ENCODE data around the gene IL19. TPM values are rescaled to one million over a fixed set of nuclear protein-coding genes. Genes with fewer than 3 reads are reported as not detected.

IL19 gene
- total RNA-seq, 4 donors from 2014 or later, result 0.76 TPM; not detected in 3

DNA sequence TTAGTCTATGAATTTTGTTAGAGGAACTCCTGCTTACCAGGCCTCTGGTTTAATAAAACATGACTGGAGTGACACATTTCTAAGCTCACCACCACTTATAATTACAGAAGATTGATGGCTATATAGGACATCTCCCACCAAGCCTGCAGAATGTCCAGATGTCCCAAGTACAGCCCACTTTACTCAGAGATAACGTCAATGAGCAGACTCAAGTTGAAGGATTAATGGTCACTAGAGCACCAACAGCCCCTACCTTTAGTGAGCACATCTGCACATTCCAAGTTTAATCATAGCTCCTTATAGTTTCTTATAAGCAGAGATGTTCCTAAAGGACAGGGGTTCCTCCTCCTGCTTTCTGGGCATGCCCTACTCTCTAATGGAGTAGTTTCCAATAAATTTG lies 57.5 kb downstream of the IL19 start:
- intact Hi-C loops (cut with DNase I; ENCODE audit: low total_unique reads), result no loop called here
- Histone ChIP-seq H3K36me3 (no peaks in the 10 kb centered on the region), H3K9me3 (no peaks in the 10 kb centered on the region), H3K4me1 (no peaks in the 10 kb centered on the region), H3K27ac (no peak overlapping the region), H3K4me3 (no peak overlapping the region), H3K27me3 (no peaks in the 10 kb centered on the region)
- TF ChIP-seq POLR2A (IDR thresholded peaks at IDR 0.05), result no peak
- TF ChIP-seq, protein P1, sequence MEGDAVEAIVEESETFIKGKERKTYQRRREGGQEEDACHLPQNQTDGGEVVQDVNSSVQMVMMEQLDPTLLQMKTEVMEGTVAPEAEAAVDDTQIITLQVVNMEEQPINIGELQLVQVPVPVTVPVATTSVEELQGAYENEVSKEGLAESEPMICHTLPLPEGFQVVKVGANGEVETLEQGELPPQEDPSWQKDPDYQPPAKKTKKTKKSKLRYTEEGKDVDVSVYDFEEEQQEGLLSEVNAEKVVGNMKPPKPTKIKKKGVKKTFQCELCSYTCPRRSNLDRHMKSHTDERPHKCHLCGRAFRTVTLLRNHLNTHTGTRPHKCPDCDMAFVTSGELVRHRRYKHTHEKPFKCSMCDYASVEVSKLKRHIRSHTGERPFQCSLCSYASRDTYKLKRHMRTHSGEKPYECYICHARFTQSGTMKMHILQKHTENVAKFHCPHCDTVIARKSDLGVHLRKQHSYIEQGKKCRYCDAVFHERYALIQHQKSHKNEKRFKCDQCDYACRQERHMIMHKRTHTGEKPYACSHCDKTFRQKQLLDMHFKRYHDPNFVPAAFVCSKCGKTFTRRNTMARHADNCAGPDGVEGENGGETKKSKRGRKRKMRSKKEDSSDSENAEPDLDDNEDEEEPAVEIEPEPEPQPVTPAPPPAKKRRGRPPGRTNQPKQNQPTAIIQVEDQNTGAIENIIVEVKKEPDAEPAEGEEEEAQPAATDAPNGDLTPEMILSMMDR (IDR thresholded peaks at IDR 0.05), result no peak
- no peak for DNase-seq

GRCh38 chr1:206828765-206829164 lies 58.2 kb downstream of the IL19 start:
- no peaks in the 10 kb centered on the region for H3K4me1 ChIP-seq
- H3K36me3 ChIP-seq, result no peaks in the 10 kb centered on the region
- no peak for TF ChIP-seq POLR2A (IDR thresholded peaks at IDR 0.05)
- TF ChIP-seq, protein P1 (IDR thresholded peaks at IDR 0.05), result no peak
- intact Hi-C loops (cut with DNase I; ENCODE audit: low total_unique reads), result no loop called here
- H3K9me3 ChIP-seq, result no peaks in the 10 kb centered on the region
- DNase-seq, result no peak
- H3K27ac ChIP-seq, result no peak overlapping the region
- no peak overlapping the region for H3K4me3 ChIP-seq
- no peaks in the 10 kb centered on the region for H3K27me3 ChIP-seq

- Histone ChIP-seq H3K4me1 (no peaks in the 10 kb centered on the region), H3K4me3 (no peak overlapping the region), H3K27me3 (no peaks in the 10 kb centered on the region), H3K27ac (no peak overlapping the region), H3K36me3 (no peaks in the 10 kb centered on the region), H3K9me3 (no peaks in the 10 kb centered on the region)
- TF ChIP-seq, protein P1 (IDR thresholded peaks at IDR 0.05), result no peak
- no peak for TF ChIP-seq POLR2A (IDR thresholded peaks at IDR 0.05)
- intact Hi-C loops (cut with DNase I; ENCODE audit: low total_unique reads), result no loop called here
- DNase-seq, result no peak
Measured at GRCh38 chr1:206829282-206829681, 58.7 kb downstream of the IL19 start.

DNA sequence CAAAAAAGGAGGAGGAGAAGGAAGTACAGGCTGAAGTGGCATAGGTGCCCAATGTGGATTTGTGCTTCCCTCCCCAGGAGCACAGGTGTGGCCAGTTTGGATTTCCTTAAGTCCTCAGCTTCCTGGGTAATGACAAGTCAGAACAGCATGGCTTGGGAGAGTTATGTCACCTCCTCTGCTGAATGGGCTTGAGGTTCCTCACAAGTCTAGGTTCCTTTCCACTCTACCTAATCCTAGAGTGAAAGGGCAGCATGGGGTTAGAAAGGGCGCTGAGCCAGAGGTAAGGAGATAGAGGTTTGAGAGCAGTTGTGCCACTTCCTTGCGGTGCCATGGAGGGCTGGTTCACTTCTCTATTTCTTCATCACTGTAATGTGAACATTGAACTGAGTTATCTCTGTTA lies 59.3 kb downstream of the IL19 start:
- no peak for TF ChIP-seq POLR2A (IDR thresholded peaks at IDR 0.05)
- TF ChIP-seq, protein P1 (IDR thresholded peaks at IDR 0.05), result no peak
- Histone ChIP-seq H3K36me3 (no peaks in the 10 kb centered on the region), H3K9me3 (no peaks in the 10 kb centered on the region), H3K4me3 (no peak overlapping the region), H3K27ac (no peak overlapping the region), H3K4me1 (no peaks in the 10 kb centered on the region), H3K27me3 (no peaks in the 10 kb centered on the region)
- no peak for DNase-seq
- intact Hi-C loops (cut with DNase I; ENCODE audit: low total_unique reads), result no loop called here

GRCh38 chr1:206831650-206832049 lies 61.1 kb downstream of the IL19 start:
- no peaks in the 10 kb centered on the region for H3K9me3 ChIP-seq
- H3K4me3 ChIP-seq, result no peak overlapping the region
- H3K4me1 ChIP-seq, result no peaks in the 10 kb centered on the region
- no peaks in the 10 kb centered on the region for H3K27me3 ChIP-seq
- TF ChIP-seq POLR2A (IDR thresholded peaks at IDR 0.05), result no peak
- TF ChIP-seq, protein P1 (IDR thresholded peaks at IDR 0.05), result no peak
- H3K36me3 ChIP-seq, result no peaks in the 10 kb centered on the region
- DNase-seq, result no peak
- no peak overlapping the region for H3K27ac ChIP-seq
- intact Hi-C loops (cut with DNase I; ENCODE audit: low total_unique reads), result no loop called here

All from uterus (tissue), 4 donors.